GM18502 (cell line): ENCODE measurements around the gene AQP6.

Source experiments
- ATAC-seq: cut with Tn5 transposase; IDR thresholded peaks from one replicate; pipeline ENCODE4 v1.9.1; 2021; ENCODE audit warnings: mild to moderate bottlenecking; ENCODE audit not compliant: unreplicated experiment, poor library complexity

Gene AQP6

GRCh38 chr12:49942921-49943624, 29.7 kb upstream of the AQP6 start:
- ATAC-seq, result no peak

GRCh38 chr12:49943625-49943960, 29.2 kb upstream of the AQP6 start:
- no peak for ATAC-seq

- ATAC-seq, result no peak
Observed at GRCh38 chr12:49944046-49944445, 28.7 kb upstream of the AQP6 start.

- ATAC-seq, result no peak
Observed at GRCh38 chr12:49944718-49945117, 28.0 kb upstream of the AQP6 start.

- peak; percentile 66 for ATAC-seq
Observed at GRCh38 chr12:49945394-49946080, 27.2 kb upstream of the AQP6 start.

- ATAC-seq, result no peak
Observed at GRCh38 chr12:49946086-49946485, 26.7 kb upstream of the AQP6 start.

GRCh38 chr12:49946497-49946896, 26.2 kb upstream of the AQP6 start:
- no peak for ATAC-seq

- ATAC-seq, result no peak
Observed at GRCh38 chr12:49947593-49948226, 25.0 kb upstream of the AQP6 start.

GRCh38 chr12:49948866-49949845, 23.6 kb upstream of the AQP6 start:
- ATAC-seq, result no peak

GRCh38 chr12:49949866-49950265, 22.9 kb upstream of the AQP6 start:
- no peak for ATAC-seq

- ATAC-seq, result no peak
Observed at GRCh38 chr12:49950273-49951251, 22.2 kb upstream of the AQP6 start, which contains the start of gene AQP2. AQP2 (plus strand) TSS chr12:49950737; CDS start chr12:49950831, 94 bp downstream.

GRCh38 chr12:49951411-49952240, 21.1 kb upstream of the AQP6 start:
- no peak for ATAC-seq

GRCh38 chr12:49952391-49953055, 20.2 kb upstream of the AQP6 start:
- ATAC-seq, result no peak

- no peak for ATAC-seq
Observed at GRCh38 chr12:49953151-49953550, 19.6 kb upstream of the AQP6 start.

GRCh38 chr12:49953961-49954846, 18.5 kb upstream of the AQP6 start:
- ATAC-seq, result no peak

- ATAC-seq, result no peak
Observed at GRCh38 chr12:49954863-49955830, 17.6 kb upstream of the AQP6 start.
